GM18502 (cell line): ENCODE results near the gene ITPRID1.
"Not testable (repeated sequence)": the region's sequence is repeated elsewhere in the genome, so short reads cannot be mapped to it uniquely, and the experiment has no call there.

Source experiments
- ATAC-seq: cut with Tn5 transposase; IDR thresholded peaks from one replicate; pipeline ENCODE4 v1.9.1; 2021; ENCODE audit warnings: mild to moderate bottlenecking; ENCODE audit not compliant: unreplicated experiment, poor library complexity

Gene ITPRID1

GRCh38 chr7:31512166-31512565 is 1.7 kb upstream of the ITPRID1 start:
- ATAC-seq: no peak

- no peak for ATAC-seq
Measured at GRCh38 chr7:31516680-31517502, 3.0 kb downstream of the ITPRID1 start.

DNA sequence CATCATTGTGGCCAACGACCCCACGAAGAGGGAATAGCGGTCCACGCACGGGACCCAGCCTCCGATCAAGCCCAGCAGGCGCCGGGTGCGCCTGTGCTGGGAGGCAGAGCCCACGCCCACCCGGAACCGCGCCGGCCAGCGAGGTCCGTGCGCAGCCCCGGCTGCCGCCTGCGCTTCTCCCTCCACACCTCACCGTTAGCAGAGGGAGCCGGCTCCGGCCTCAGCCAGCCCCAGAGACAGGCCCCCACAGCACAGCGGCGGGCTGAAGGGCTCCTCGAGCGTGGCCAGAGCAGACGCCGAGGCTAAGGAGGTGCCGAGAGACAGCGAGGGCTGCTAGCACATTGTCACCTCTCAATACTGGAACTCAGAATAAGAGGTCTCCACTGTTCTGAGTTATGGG is 3.6 kb downstream of the ITPRID1 start:
- ATAC-seq: no peak

DNA sequence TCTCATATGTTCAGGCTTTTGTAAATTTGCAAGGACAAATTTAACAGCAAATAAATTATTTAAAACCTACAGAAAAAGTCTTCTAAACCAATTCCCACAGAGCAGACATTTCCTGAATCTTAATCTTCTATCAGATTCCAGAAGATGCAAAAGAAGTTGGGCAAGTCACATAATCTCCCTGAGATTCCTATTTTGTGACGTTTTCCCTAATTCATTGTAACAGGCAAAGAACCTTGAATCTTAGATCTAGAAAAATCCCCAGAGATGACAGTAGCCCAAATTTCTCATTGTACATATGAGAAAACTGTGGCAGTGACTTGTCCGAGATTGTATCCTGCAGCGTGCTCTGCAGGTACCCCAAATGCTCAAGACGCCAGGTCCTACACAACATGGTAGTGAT is 4.9 kb downstream of the ITPRID1 start:
- ATAC-seq: no peak

GRCh38 chr7:31521336-31522010 is 7.6 kb downstream of the ITPRID1 start:
- ATAC-seq: no peak

DNA sequence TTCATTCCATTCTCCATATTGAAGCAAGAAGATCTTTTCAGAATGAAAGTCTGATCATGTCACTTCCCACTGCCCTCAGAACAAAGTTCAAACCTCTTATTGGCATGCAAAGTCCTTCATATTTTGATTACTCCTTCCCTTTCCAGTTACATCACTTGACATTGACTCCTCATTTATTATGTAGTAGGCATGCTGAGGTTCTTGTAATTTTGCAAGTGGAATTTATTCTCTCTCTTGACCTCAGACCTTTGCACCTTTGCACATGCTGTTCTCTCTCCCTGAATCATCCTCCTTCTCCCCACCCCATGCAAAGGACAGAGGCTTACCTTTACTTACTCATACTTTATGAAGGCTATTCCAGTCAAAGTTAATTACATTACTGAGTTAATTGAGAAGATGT is 13.0 kb downstream of the ITPRID1 start:
- ATAC-seq: no peak

- no peak for ATAC-seq
Measured at GRCh38 chr7:31529103-31529502, 15.2 kb downstream of the ITPRID1 start.

- ATAC-seq: not testable (repeated sequence)
Measured at GRCh38 chr7:31540651-31541185, 26.8 kb downstream of the ITPRID1 start.

DNA sequence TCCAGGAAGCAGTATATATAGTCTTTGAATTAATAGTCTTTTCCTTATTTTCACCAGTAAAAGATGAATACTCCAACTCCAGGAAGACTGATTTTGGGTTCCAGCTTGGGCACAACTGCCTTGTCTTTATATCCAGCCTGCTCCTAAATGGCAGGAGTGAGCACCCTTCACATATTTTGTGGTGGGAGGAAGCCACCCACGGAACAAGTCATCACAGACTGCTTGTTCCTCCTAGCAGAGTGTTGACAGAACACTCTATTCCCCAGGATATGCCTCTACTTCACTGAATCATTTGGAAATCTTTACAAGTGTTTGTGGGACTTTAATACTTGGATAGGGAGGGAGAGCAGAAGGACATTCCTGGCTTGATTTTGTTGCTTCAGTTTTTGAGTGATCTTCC is 31.7 kb downstream of the ITPRID1 start:
- ATAC-seq: no peak

GRCh38 chr7:31549611-31550010 is 35.7 kb downstream of the ITPRID1 start:
- ATAC-seq: no peak

DNA sequence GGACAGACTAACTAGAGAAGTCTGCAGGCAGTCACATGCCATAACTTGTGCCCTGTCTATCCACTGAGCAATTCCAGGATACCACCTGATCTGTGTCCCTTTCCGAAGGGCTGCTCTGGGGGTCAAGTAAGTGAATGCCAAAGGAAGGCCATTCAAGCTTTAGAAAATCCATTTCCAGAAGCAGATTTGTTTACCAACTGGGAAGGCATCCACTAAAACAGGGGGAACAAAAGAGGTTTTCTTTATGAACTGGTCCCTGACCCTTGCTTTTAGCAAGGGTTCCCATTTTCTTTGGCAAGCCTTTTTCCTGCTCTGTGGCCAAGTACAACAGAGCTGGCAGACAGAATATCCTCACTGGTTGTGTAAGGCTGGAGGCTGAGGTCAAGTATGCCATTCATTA is 36.5 kb downstream of the ITPRID1 start:
- ATAC-seq: no peak

GRCh38 chr7:31553661-31554081 is 39.8 kb downstream of the ITPRID1 start:
- no peak for ATAC-seq

GRCh38 chr7:31562002-31562401 is 48.1 kb downstream of the ITPRID1 start:
- ATAC-seq: no peak

DNA sequence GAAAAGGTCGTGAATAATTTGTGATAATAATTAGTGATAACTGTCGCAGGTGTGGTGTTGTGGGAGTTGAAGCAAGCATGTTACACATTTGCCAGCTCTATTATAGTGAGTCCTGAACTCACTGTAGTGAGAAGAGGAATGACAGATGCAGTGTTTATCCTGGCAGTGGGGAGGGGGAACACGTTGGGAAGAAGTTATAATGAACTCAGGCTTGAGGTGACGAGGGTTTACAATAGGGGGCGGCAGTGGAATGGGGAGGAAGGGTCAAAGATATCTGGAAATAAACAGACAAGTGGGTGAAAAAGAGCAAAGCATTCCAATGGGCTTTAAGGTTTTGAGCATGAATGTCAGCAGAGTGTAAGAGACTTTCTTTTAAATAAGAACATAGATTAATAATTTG is 49.6 kb downstream of the ITPRID1 start:
- ATAC-seq: no peak

GRCh38 chr7:31563951-31564350 is 50.1 kb downstream of the ITPRID1 start:
- no peak for ATAC-seq

GRCh38 chr7:31564661-31565060 is 50.8 kb downstream of the ITPRID1 start:
- no peak for ATAC-seq

- no peak for ATAC-seq
Measured at GRCh38 chr7:31569528-31569927, 55.6 kb downstream of the ITPRID1 start.

DNA sequence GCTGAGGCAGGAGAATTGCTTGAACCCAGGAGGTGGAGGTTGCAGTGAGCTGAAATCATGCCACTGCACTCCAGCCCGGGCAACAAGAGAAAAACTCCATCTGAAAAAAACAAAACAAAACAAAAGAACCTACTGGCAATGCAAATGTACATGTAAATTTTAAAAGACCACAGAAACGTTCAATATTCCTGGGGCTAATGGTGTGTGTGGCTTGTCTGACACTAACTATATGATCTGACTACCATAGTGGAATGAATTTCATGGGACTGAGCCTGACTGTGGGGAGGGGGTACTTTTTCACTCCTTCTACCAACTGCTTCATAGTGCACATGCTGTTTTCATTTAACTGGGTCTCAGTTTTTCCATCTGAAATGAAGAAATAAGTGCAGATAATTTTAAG is 69.6 kb downstream of the ITPRID1 start:
- no peak for ATAC-seq

GRCh38 chr7:31583942-31584341 is 70.1 kb downstream of the ITPRID1 start:
- no peak for ATAC-seq

DNA sequence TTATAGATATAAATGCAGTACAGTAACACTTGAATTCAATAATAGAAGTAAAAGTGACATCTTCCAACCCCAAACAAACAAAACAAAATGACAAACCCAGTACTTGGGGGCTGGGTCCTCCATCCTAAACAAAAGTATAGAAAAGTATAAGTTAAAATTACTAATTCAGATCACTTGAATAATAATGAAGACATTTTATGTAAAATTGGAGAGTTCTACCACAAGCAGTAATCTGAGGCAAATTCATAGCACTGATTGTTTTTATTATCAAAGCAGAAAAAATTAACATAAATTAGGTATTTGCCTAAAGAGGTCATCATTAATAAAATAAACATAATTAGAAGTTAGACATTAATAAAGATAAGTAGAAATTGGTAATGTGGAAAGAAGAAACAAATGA is 81.5 kb downstream of the ITPRID1 start:
- no peak for ATAC-seq

- ATAC-seq: no peak
Measured at GRCh38 chr7:31602041-31602625, 88.2 kb downstream of the ITPRID1 start.
